Endometrial microvascular endothelial cells (primary cell): ENCODE measurements around the gene GATA3. TPM values are rescaled to one million over a fixed set of nuclear protein-coding genes. Genes with fewer than 3 reads are reported as not detected.

Experiments used
- in situ Hi-C: cut with HindIII; loops from 2 replicates; pipeline ENCODE4 v1.10.0; 2017; ENCODE audit warnings: low sequenced_read_pairs, low pct_unique_long_range_greater_than_20kb; ENCODE audit errors: inconsistent ontology term
- total RNA-seq: library from RNA; depleted of rRNA; stranded (reverse); fragments of >200 nt; gene quantifications from one replicate; pipeline ENCODE4 v1.2.3, GENCODE V29; 2015; ENCODE audit errors: inconsistent ontology term

The GATA3 gene
- total RNA-seq, 1 donor from 2014 or later = not detected

- in situ Hi-C loops = no loop called here
These were observed 21.1 kb downstream of the GATA3 start for GRCh38 chr10:8075282-8076260.

- in situ Hi-C loops = no loop called here
These were observed 22.4 kb downstream of the GATA3 start for GRCh38 chr10:8076933-8077332.

- in situ Hi-C loops = no loop called here
These were observed 23.5 kb downstream of the GATA3 start for GRCh38 chr10:8078027-8078426.

- in situ Hi-C loops = no loop called here
These were observed 24.6 kb downstream of the GATA3 start for GRCh38 chr10:8079126-8079525.

- in situ Hi-C loops = no loop called here
These were observed 30.3 kb downstream of the GATA3 start for GRCh38 chr10:8084799-8085198.

GRCh38 chr10:8085251-8085650, 30.8 kb downstream of the GATA3 start:
- in situ Hi-C loops = no loop called here

GRCh38 chr10:8086315-8086714, 31.8 kb downstream of the GATA3 start:
- in situ Hi-C loops = no loop called here

- in situ Hi-C loops = no loop called here
These were observed 34.0 kb downstream of the GATA3 start for GRCh38 chr10:8088504-8088903.

- in situ Hi-C loops = no loop called here
These were observed 37.9 kb downstream of the GATA3 start for GRCh38 chr10:8092428-8092827.

- in situ Hi-C loops = no loop called here
These were observed 41.5 kb downstream of the GATA3 start for GRCh38 chr10:8095959-8096358.

- in situ Hi-C loops = no loop called here
These were observed 42.4 kb downstream of the GATA3 start for GRCh38 chr10:8096931-8097330.

GRCh38 chr10:8100366-8100765, 45.9 kb downstream of the GATA3 start:
- in situ Hi-C loops = no loop called here

GRCh38 chr10:8102708-8103401, 48.4 kb downstream of the GATA3 start:
- in situ Hi-C loops = no loop called here

- in situ Hi-C loops = no loop called here
These were observed 49.1 kb downstream of the GATA3 start for GRCh38 chr10:8103543-8103942.

- in situ Hi-C loops = no loop called here
These were observed 49.5 kb downstream of the GATA3 start for GRCh38 chr10:8104005-8104404.

- in situ Hi-C loops = no loop called here
These were observed 50.2 kb downstream of the GATA3 start for GRCh38 chr10:8104721-8105120.

- in situ Hi-C loops = no loop called here
These were observed 51.4 kb downstream of the GATA3 start for GRCh38 chr10:8105932-8106331.

- in situ Hi-C loops = no loop called here
These were observed 57.9 kb downstream of the GATA3 start for GRCh38 chr10:8112230-8112905.

- in situ Hi-C loops = no loop called here
These were observed 58.5 kb downstream of the GATA3 start for GRCh38 chr10:8112942-8113442.
